H9 (cell line): ENCODE measurements around the gene IER2. TPM values are rescaled to one million over a fixed set of nuclear protein-coding genes. Genes with fewer than 3 reads are reported as not detected.

Experiments
- DNase-seq: peaks from one replicate; pipeline ENCODE4 v3.0.0-alpha.2; 2017
- H2AFZ ChIP-seq: one replicate; pipeline ENCODE4 v1.6.1; 2013; ENCODE audit warnings: mild to moderate bottlenecking, low read length, control low read depth, moderate library complexity
- H2AK5ac ChIP-seq: 2 replicates; pipeline ENCODE4 v1.6.1; 2013; ENCODE audit warnings: low read length, control low read depth, mixed read lengths; ENCODE audit not compliant: insufficient read length
- H2BK120ac ChIP-seq: one replicate; pipeline ENCODE4 v1.6.1; 2013; ENCODE audit warnings: low read depth, mild to moderate bottlenecking, low read length, control low read depth, inconsistent platforms; ENCODE audit not compliant: poor library complexity, severe bottlenecking
- H2BK12ac ChIP-seq: 2 replicates; pipeline ENCODE4 v1.6.1; 2013; ENCODE audit warnings: low read length, control low read depth, mixed read lengths, low read depth; ENCODE audit not compliant: insufficient read length
- H2BK15ac ChIP-seq: 2 replicates; pipeline ENCODE4 v1.6.1; 2013; ENCODE audit warnings: low read depth, low read length, control low read depth
- H2BK20ac ChIP-seq: one replicate; pipeline ENCODE4 v1.6.1; 2013; ENCODE audit warnings: low read depth, mild to moderate bottlenecking, low read length, control low read depth, inconsistent platforms; ENCODE audit not compliant: poor library complexity, severe bottlenecking
- H2BK5ac ChIP-seq: 2 replicates; pipeline ENCODE4 v1.6.1; 2013; ENCODE audit warnings: low read length, control low read depth, mixed read lengths; ENCODE audit not compliant: insufficient read length
- H3K14ac ChIP-seq: 2 replicates; pipeline ENCODE4 v1.6.1; 2013; ENCODE audit warnings: low read length, control low read depth; ENCODE audit not compliant: insufficient read depth
- H3K18ac ChIP-seq: 2 replicates; pipeline ENCODE4 v1.6.1; 2013; ENCODE audit warnings: low read depth, mild to moderate bottlenecking, mixed read lengths, low read length, control low read depth; ENCODE audit not compliant: insufficient read length
- H3K23ac ChIP-seq: 2 replicates; pipeline ENCODE4 v1.6.1; 2013; ENCODE audit warnings: low read length, control low read depth, mixed read lengths, low read depth; ENCODE audit not compliant: insufficient read length
- H3K23me2 ChIP-seq: 2 replicates; pipeline ENCODE4 v1.6.1; 2013; ENCODE audit warnings: low read depth, mild to moderate bottlenecking, mixed read lengths, low read length, control low read depth; ENCODE audit not compliant: insufficient read length, poor library complexity, severe bottlenecking
- H3K27ac ChIP-seq: 2 replicates; pipeline ENCODE4 v1.5.1; 2013; ENCODE audit warnings: low read length, control low read depth, mixed read lengths, low read depth; ENCODE audit not compliant: insufficient read length
- H3K27me3 ChIP-seq: 2 replicates; pipeline ENCODE4 v1.6.1; 2013; ENCODE audit warnings: low read length, control low read depth, inconsistent platforms; ENCODE audit not compliant: insufficient read depth
- H3K4ac ChIP-seq: 2 replicates; pipeline ENCODE4 v1.6.1; 2013; ENCODE audit warnings: low read depth, mild to moderate bottlenecking, control low read depth, inconsistent platforms, low read length, moderate library complexity
- H3K4me1 ChIP-seq: 2 replicates; pipeline ENCODE4 v1.6.1; 2013; ENCODE audit warnings: low read length, control low read depth, inconsistent platforms; ENCODE audit not compliant: insufficient read depth
- H3K4me2 ChIP-seq: 2 replicates; pipeline ENCODE4 v1.6.1; 2013; ENCODE audit warnings: low read length, control low read depth, mixed read lengths; ENCODE audit not compliant: insufficient read length, insufficient read depth
- H3K56ac ChIP-seq: 2 replicates; pipeline ENCODE4 v1.6.1; 2013; ENCODE audit warnings: low read depth, mild to moderate bottlenecking, mixed read lengths, low read length, control low read depth; ENCODE audit not compliant: insufficient read length
- H3K79me1 ChIP-seq: 2 replicates; pipeline ENCODE4 v1.6.1; 2013; ENCODE audit warnings: low read depth, mild to moderate bottlenecking, moderate library complexity, low read length, control low read depth, inconsistent platforms; ENCODE audit not compliant: insufficient read depth, poor library complexity, severe bottlenecking
- H3K79me2 ChIP-seq: 2 replicates; pipeline ENCODE4 v1.6.1; 2013; ENCODE audit warnings: low read length, control low read depth, inconsistent platforms; ENCODE audit not compliant: insufficient read depth
- H3K9ac ChIP-seq: 2 replicates; pipeline ENCODE4 v1.6.1; 2013; ENCODE audit warnings: low read length, control low read depth, mixed read lengths; ENCODE audit not compliant: insufficient read length; ENCODE audit errors: extremely low read depth
- H3K9me3 ChIP-seq: one replicate; pipeline ENCODE4 v1.6.1; 2013; ENCODE audit warnings: low read depth, low read length, inconsistent platforms; ENCODE audit not compliant: control insufficient read depth
- H3T11ph ChIP-seq: one replicate; pipeline ENCODE4 v1.6.1; 2013; ENCODE audit warnings: mild to moderate bottlenecking, low read length, control low read depth, inconsistent platforms
- H4K20me1 ChIP-seq: one replicate; pipeline ENCODE4 v1.6.1; 2013; ENCODE audit not compliant: control insufficient read depth, insufficient read length, insufficient read depth
- H4K5ac ChIP-seq: 2 replicates; pipeline ENCODE4 v1.6.1; 2013; ENCODE audit warnings: low read depth, mild to moderate bottlenecking, mixed read lengths, low read length, control low read depth; ENCODE audit not compliant: insufficient read length
- H4K8ac ChIP-seq: replicated peaks from 2 replicates; pipeline ENCODE4 v1.6.1; 2013; ENCODE audit warnings: low read length, control low read depth, mixed read lengths, low read depth; ENCODE audit not compliant: insufficient read length
- H4K91ac ChIP-seq: 2 replicates; pipeline ENCODE4 v1.6.1; 2013; ENCODE audit warnings: low read depth, mild to moderate bottlenecking, moderate library complexity, mixed read lengths, low read length, control low read depth; ENCODE audit not compliant: insufficient read length
- H3K27ac Mint-ChIP-seq, 3 experiments: 2 replicates in 2 of 3; 3 replicates in 1 of 3; pipeline ENCODE4 v1.8.0; 2020 to 2021; ENCODE audit warnings: mixed read lengths in 3 of 3, mild to moderate bottlenecking in 1 of 3, moderate library complexity in 1 of 3
- H3K27me3 Mint-ChIP-seq: 2 replicates; pipeline ENCODE4 v1.8.0; 2021; ENCODE audit warnings: low read depth, mild to moderate bottlenecking, moderate library complexity, mixed read lengths
- H3K36me3 Mint-ChIP-seq, 3 experiments: 2 replicates in 2 of 3; 3 replicates in 1 of 3; pipeline ENCODE4 v1.8.0; 2020 to 2021; ENCODE audit warnings: low read depth in 3 of 3, mixed read lengths in 3 of 3; ENCODE audit not compliant: insufficient read depth in 1 of 3
- H3K4me1 Mint-ChIP-seq, 2 experiments: 2 replicates each; pipeline ENCODE4 v1.8.0; 2020; ENCODE audit warnings: mixed read lengths in 2 of 2
- H3K4me3 Mint-ChIP-seq, 2 experiments: 2 replicates in 1 of 2; 3 replicates in 1 of 2; pipeline ENCODE4 v1.8.0; 2020 to 2021; ENCODE audit warnings: mild to moderate bottlenecking in 2 of 2, mixed read lengths in 2 of 2, moderate library complexity in 1 of 2
- H3K9me3 Mint-ChIP-seq, 2 experiments: 2 replicates in 1 of 2; 3 replicates in 1 of 2; pipeline ENCODE4 v1.8.0; 2020; ENCODE audit warnings: mild to moderate bottlenecking in 2 of 2, mixed read lengths in 2 of 2, moderate library complexity in 1 of 2
- WGBS: extraction: QIAGEN DNeasy Blood & Tissue Kit; methylation state at CpG from one replicate; pipeline ENCODE4 v1.1.7; 2013; ENCODE audit warnings: missing lambda C conversion rate, low lambda C conversion rate, mixed read lengths; ENCODE audit not compliant: insufficient read length; ENCODE audit errors: extremely low coverage; 5-methylcytosine and 5-hydroxymethylcytosine counted together
- total RNA-seq: library from RNA; stranded (reverse); gene quantifications from 2 replicates; pipeline ENCODE4 v1.2.1, GENCODE V29; 2021
- TF ChIP-seq, protein P1 (sequence below): fragments of 200-600 bp; sonication (generic); conservative IDR thresholded peaks from 3 replicates; pipeline ENCODE4 v1.8.0; 2021; ENCODE audit warnings: antibody characterized with exemption, mild to moderate bottlenecking

Gene IER2
- total RNA-seq, 1 experiment from 2014 or later = 160 TPM

DNA sequence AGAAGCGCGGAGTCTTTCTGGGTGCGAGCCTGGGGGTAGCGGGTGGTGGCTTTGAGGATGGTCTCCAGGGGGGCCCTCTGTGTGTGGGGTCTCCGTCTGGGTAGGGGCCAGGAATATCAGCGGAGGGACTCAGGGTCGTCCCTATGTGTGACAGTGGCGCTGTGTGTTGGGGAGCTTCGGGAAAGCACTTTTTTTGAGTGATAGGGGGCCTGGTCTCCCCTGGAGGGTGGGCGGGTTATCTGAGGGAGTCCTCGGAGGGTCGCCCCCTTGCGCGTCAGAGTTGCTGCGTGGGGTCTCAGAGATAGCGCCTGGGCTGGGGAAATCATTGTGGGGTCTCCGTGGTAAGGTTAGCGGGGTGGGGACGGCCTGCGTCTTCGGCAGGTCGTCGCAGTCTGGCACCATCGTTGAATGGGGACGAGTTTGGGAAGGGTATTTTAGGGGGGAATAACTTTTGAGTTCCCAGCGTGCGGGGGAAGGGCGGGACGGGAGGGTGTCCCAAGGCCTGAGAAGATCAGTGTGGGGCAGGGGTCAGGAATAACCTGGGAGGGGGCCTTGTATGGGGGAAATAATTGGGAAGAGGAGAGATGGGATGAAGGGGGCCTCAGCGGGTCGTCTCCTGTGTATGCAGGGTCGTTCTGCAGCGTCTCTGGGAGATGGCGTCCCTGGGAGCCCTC, 857 bp downstream of the IER2 start:
- TF ChIP-seq, protein P1, sequence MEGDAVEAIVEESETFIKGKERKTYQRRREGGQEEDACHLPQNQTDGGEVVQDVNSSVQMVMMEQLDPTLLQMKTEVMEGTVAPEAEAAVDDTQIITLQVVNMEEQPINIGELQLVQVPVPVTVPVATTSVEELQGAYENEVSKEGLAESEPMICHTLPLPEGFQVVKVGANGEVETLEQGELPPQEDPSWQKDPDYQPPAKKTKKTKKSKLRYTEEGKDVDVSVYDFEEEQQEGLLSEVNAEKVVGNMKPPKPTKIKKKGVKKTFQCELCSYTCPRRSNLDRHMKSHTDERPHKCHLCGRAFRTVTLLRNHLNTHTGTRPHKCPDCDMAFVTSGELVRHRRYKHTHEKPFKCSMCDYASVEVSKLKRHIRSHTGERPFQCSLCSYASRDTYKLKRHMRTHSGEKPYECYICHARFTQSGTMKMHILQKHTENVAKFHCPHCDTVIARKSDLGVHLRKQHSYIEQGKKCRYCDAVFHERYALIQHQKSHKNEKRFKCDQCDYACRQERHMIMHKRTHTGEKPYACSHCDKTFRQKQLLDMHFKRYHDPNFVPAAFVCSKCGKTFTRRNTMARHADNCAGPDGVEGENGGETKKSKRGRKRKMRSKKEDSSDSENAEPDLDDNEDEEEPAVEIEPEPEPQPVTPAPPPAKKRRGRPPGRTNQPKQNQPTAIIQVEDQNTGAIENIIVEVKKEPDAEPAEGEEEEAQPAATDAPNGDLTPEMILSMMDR = no peak
- Histone ChIP-seq H3K4ac (no peak overlapping the region; the same call in 1 of the 2 replicates), H3K4me1 (no peaks in the 10 kb centered on the region), H4K8ac (no peak overlapping the region), H3K56ac (no peak overlapping the region), H4K5ac (no peak overlapping the region), H2BK12ac (no peak overlapping the region), H2AFZ (no peak overlapping the region), H3K79me2 (peaks cover 17% of the 10 kb centered on the region; the same call in 1 of the 2 replicates), H2BK120ac (peak overlapping the region; percentile 1), H2BK20ac (no peak overlapping the region), H3K27me3 (no peaks in the 10 kb centered on the region), H3K9ac (peak overlapping the region; percentile 86), H4K91ac (no peak overlapping the region), H3K23ac (no peak overlapping the region), H3K23me2 (peaks cover 22% of the 10 kb centered on the region), H3K14ac (peak overlapping the region; percentile 86), H3T11ph (no peak overlapping the region), H3K18ac (peak overlapping the region; percentile 91), H2BK15ac (no peak overlapping the region), H2AK5ac (no peak overlapping the region), H3K9me3 (no peaks in the 10 kb centered on the region), H3K79me1 (no peaks in the 10 kb centered on the region), H3K27ac (peak overlapping the region; percentile 0), H2BK5ac (no peak overlapping the region), H4K20me1 (no peaks in the 10 kb centered on the region), H3K4me2 (peak overlapping the region; percentile 63)
- H3K27me3 Mint-ChIP-seq = peaks cover 10% of the 10 kb centered on the region; the same call in 1 of the 2 replicates
- no CpG with 5 or more reads among the region's 34 CpGs for WGBS
- H3K4me1 Mint-ChIP-seq = peaks cover 14 to 15% of the 10 kb centered on the region in 2 experiments
- peak overlapping the region; percentile 98 to 100 (median 100) for H3K27ac Mint-ChIP-seq
- peak overlapping the region; percentile 97 to 98 for H3K4me3 Mint-ChIP-seq
- H3K9me3 Mint-ChIP-seq = peaks cover 8 to 9% of the 10 kb centered on the region in 2 experiments; a peak in 4 of 5 replicates
- H3K36me3 Mint-ChIP-seq = peaks cover 18 to 23% (median 18%) of the 10 kb centered on the region in 3 experiments
- DNase-seq = no peak
